Gastroesophageal sphincter (tissue), 3 donors: ENCODE results near the gene TOMM6.

Source experiments
- EP300 ChIP-seq: sonication (generic); formaldehyde crosslinking; IDR thresholded peaks from one replicate; pipeline ENCODE4 v1.6.1; 2017; ENCODE audit warnings: antibody characterized with exemption, mild to moderate bottlenecking
- POLR2A ChIP-seq, 2 donors: fragments of 450-650 bp; IDR thresholded peaks; one replicate each; pipeline ENCODE4 v1.6.1; 2017; ENCODE audit warnings: antibody characterized with exemption in 2 of 2, mild to moderate bottlenecking in 2 of 2, moderate library complexity in 1 of 2
- POLR2AphosphoS5 ChIP-seq: sonication (generic); formaldehyde crosslinking; IDR thresholded peaks from one replicate; pipeline ENCODE4 v1.6.1; 2017; ENCODE audit warnings: antibody characterized with exemption
- TF ChIP-seq, protein P1 (sequence below), 4 experiments: fragments of 200-600 bp in 2 of 4; fragments of 450-650 bp in 2 of 4; sonication (generic) in 1 of 4; IDR thresholded peaks; one replicate each; pipeline ENCODE4 v1.5.1; 2017 to 2019; ENCODE audit warnings: antibody characterized with exemption in 4 of 4, mild to moderate bottlenecking in 2 of 4, moderate library complexity in 2 of 4

DNA sequence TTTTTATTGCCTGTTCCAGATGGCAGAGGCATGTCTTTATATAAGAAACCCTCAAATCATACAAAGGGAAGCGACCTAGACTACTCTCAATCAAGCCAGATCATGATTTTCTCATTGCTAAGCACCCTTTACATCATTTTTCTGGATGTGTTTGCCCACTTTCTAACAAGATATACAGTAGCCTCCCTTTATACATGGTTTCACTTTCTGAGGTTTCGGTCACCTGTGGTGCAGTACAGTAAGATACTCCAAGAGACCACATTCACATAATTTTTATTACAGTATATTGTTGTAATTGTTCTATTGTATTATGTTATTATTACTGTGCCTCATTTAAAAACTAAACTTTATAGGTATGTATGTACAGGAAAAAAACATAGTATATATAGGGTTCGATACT, 23.6 kb downstream of the TOMM6 start:
- TF ChIP-seq POLR2A (IDR thresholded peaks at IDR 0.05): no peak
- TF ChIP-seq, protein P1, sequence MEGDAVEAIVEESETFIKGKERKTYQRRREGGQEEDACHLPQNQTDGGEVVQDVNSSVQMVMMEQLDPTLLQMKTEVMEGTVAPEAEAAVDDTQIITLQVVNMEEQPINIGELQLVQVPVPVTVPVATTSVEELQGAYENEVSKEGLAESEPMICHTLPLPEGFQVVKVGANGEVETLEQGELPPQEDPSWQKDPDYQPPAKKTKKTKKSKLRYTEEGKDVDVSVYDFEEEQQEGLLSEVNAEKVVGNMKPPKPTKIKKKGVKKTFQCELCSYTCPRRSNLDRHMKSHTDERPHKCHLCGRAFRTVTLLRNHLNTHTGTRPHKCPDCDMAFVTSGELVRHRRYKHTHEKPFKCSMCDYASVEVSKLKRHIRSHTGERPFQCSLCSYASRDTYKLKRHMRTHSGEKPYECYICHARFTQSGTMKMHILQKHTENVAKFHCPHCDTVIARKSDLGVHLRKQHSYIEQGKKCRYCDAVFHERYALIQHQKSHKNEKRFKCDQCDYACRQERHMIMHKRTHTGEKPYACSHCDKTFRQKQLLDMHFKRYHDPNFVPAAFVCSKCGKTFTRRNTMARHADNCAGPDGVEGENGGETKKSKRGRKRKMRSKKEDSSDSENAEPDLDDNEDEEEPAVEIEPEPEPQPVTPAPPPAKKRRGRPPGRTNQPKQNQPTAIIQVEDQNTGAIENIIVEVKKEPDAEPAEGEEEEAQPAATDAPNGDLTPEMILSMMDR (IDR thresholded peaks at IDR 0.05): no peak
- no peak for TF ChIP-seq EP300
- TF ChIP-seq POLR2AphosphoS5: no peak
